GM18508 (cell line): ENCODE data around the gene RIN3.
A peak's percentile ranks its signal among the peaks of the same experiment; 100 is the strongest.
"Not testable (repeated sequence)": the region's sequence is repeated elsewhere in the genome, so short reads cannot be mapped to it uniquely, and the experiment has no call there.

Experiments used
- ATAC-seq: cut with Tn5 transposase; IDR thresholded peaks from one replicate; pipeline ENCODE4 v1.9.1; 2021; ENCODE audit warnings: moderate number of reproducible peaks; ENCODE audit not compliant: insufficient read depth, unreplicated experiment

RIN3 gene

GRCh38 chr14:92695562-92695961, 182.0 kb downstream of the RIN3 start:
- no peak for ATAC-seq

GRCh38 chr14:92696366-92696765, 182.8 kb downstream of the RIN3 start:
- ATAC-seq = no peak

DNA sequence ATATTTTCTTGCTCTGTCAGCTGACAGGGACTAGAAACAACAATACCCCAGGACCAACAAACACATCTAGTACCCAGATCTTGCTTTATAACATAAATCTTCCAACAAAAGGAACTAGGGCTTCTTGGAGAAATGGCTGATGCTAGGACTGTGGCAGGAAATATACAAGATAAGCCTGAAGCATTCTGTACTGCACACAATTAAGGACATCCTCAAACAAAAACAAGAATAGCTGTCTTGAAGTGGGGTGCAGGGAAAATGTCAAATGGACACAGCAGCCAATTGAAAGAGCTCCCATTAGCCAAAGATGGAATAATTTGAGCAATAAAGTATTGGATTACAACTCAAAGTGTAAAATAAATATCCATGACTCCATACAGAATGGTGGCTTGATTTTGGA, 184.8 kb downstream of the RIN3 start:
- no peak for ATAC-seq

DNA sequence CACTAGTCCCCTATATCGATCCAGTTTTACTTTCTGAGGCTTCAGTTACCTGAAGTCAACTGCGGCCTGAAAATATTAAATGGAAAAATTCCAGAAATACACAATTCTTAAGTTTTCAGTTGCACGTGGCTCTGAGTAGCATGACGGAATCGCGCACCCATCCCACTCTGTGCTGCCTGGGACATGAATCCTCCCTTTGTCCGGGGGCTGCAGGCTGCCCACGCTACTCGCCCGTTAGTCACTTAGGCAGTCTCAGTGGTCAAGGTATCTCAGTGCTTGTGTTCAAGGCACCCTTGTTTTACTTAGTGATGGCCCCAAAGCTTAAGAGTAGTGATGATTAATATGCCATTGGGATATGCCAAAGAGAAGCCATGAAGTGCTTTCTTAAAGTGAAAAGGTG, 188.2 kb downstream of the RIN3 start:
- ATAC-seq = no peak

DNA sequence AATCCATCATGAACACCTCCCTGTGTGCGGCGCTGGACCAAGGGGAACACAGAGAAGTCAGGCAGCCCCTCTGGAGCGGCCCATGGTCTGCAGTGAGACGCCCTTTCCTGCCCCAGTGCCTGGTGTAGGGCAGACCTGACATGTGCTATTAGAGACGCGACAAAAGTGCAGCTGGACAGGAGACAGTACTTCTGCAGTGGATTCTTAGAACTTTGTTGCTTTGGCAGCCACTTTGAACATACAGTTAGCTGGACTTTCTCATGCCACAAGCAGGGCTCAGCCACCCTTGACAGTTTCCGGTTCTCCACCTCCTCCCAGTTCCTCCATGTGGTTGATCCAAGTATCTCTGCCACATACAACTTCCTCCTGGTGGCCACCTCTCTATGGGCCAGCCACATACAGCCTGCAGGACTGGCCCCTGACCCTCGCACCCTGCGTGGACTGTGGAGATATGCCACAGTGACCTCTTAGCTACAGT, 188.9 kb downstream of the RIN3 start:
- no peak for ATAC-seq

- ATAC-seq = no peak
Measured at GRCh38 chr14:92703516-92703915, 189.9 kb downstream of the RIN3 start.

DNA sequence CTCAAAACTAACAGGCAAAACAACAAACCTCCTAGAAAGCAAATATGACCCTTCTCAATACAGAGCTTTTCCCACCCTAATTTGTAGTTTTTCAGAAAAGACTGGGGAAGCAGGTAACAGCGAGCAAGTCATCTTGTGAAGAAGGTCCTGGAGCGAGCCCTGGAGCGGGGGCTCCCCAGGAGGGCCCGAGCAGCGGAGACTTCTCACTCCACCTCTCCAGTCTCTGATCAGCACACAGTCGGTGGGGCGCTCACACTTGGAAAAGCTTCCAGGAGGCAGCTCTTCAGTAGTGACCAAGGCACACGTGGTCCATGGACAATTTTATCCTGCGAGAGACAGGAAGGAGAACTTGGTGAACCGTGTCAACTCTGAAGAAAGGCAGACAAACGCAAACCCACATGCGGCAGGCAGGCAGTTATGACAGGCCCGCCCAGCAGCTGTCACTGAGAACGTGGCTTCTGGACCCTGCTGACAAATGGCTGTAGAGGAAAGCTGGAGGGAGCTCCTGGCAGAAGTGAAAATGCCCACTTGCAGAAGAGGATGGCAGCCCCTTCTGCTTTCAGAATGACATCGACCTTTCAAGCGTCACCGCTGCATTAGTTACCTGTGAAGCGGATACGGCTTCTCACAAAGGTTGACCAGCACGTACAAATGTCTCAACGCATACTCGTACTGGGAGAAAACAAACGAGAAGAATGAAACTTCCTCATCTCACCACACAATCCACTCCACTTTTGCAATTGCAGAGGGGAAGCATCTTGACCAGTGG, 190.6 kb downstream of the RIN3 start:
- ATAC-seq = peak; percentile 85

GRCh38 chr14:92704821-92705220, 191.2 kb downstream of the RIN3 start:
- ATAC-seq = no peak

- ATAC-seq = no peak
Measured at GRCh38 chr14:92706386-92706785, 192.8 kb downstream of the RIN3 start.

GRCh38 chr14:92709340-92710000, 195.9 kb downstream of the RIN3 start:
- ATAC-seq = no peak

DNA sequence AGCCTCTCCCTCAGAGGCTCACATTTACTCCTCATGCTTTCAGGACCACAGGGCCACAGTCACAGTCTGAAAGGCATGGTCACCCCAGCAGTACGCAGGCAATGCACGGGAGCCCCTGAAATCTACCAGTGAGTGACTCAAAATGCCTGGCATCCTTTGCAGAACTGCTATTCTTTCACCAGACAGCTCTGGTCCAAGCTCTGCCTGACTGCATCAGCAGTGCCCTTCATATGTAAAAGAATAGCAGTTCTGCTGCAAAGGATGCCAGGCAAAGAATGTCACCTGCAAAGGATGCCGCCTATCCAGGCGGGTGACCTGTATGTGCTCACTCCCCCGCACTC, 196.4 kb downstream of the RIN3 start:
- no peak for ATAC-seq

DNA sequence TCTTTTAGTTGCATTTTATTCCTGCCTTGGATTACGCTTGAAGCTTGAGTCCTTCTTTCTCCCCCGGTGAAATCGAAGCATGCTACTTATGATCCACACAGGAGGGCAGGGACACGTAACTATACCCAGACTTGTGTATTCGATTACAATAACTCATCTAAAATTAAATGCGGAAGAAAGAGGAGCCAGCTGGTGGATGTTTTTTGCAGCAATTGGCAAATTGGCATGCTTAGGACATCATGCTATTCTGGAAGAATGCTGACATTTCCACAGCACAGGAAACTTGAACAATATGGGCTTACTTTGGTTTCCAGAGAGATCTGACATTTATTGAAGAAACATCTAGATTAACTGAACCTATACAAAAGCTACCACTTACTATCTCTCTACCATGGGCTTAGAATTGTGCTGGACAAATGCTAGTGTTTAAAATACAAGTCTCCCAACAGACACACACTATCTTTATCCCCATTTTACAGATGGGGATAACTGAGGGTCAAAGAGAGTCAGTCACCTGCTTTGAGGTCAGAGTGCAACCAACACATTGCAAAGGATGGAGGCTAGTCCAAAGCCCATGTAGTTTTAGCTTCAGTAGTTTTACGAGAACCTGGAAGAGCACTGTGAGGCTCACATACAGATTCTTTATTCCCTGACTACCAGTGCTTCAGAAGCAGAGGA, 198.5 kb downstream of the RIN3 start:
- ATAC-seq = no peak

- no peak for ATAC-seq
Measured at GRCh38 chr14:92712654-92713051, 199.1 kb downstream of the RIN3 start.

- ATAC-seq = not testable (repeated sequence)
Measured at GRCh38 chr14:92714739-92715307, 201.2 kb downstream of the RIN3 start.

GRCh38 chr14:92716131-92716530, 202.6 kb downstream of the RIN3 start:
- no peak for ATAC-seq

- no peak for ATAC-seq
Measured at GRCh38 chr14:92717571-92718042, 204.0 kb downstream of the RIN3 start.

DNA sequence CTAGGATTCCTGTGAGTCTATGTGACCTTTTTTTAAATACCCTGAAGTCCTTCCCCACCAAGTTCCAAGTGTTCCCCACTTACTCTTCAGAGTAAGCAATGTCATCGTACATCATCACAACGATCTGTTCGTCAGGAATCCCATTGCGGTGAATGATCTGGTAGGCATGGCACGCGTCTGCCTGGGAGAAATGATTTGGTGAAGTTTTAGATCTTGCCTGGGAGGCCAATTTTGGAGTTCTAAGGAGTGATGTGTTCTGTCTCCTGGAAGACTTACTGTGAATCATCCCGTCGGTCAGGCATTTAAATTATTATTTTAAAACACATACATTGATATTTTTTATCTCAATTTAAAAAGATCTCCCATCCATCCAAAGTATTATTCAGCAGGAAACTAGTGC, 205.1 kb downstream of the RIN3 start:
- ATAC-seq = no peak

- no peak for ATAC-seq
Measured at GRCh38 chr14:92719421-92719820, 205.8 kb downstream of the RIN3 start.

DNA sequence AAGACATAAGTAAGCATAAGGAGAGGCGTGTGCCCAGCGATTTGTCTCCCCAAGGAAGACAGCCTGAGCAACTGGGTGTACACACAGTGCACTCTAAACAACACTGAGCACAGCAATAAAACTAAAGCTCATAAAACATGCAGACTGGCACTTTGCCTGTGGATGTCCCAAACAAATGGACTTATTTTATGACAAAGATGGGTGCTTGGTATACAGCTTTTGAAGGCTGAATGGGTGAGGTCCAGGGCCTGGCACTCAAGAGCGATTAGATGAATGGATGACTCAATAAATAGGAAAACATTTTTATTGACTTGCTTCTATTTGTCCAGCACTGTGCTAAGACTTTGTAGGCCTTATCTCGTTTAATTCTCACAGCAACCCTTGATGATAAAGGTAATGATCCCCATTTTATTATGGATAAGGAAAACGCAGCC, 206.3 kb downstream of the RIN3 start:
- ATAC-seq = no peak

- ATAC-seq = no peak
Measured at GRCh38 chr14:92724516-92725340, 211.1 kb downstream of the RIN3 start.
